GM18907 (cell line): ENCODE results near the gene UGT2A1.

Source experiments
- ATAC-seq: cut with Tn5 transposase; IDR thresholded peaks from one replicate; pipeline ENCODE4 v1.9.1; 2021; ENCODE audit warnings: mild to moderate bottlenecking, moderate library complexity; ENCODE audit not compliant: unreplicated experiment

UGT2A1 gene

DNA sequence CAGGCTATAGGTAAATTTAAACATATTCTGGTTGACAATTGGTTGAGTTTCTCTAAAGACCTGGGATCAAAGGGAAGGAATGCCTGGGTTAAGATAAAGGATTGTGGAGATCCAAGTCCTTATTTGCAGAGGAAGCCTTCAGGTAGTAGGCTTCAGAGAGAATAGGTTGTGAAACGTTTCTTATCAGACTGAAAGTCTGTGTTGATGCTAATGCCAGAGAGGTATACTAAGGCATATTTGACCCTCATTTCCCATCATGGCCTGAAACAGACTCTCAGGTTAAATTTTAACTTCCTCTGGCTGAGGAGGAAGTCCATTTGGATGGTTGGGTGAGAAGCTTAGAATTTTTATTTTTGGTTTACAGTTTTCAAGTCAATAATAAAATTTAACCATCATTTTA, 61.7 kb downstream of the UGT2A1 start:
- no peak for ATAC-seq

DNA sequence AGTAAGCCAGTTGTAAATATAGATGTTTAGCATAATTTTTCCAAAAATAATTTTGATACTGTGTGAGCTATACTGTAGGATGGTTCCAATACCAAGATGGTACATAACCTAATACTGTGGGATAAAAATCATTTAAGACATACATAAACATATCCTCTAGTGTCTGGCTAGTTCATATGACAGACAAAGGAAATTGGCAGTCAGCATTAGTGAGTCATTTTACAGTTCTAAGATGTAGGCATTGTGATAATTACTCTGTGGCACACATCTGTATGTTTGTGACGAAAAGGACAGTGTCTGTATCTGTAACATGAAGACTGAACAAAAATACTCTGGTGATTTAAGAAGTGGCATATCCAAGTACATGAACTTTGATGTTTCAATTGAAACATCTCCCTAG, 63.2 kb downstream of the UGT2A1 start:
- ATAC-seq, result no peak

- no peak for ATAC-seq
These were observed 68.9 kb downstream of the UGT2A1 start for GRCh38 chr4:69584135-69584534.

- ATAC-seq, result no peak
These were observed 69.5 kb downstream of the UGT2A1 start for GRCh38 chr4:69583543-69583942.

GRCh38 chr4:69577245-69577644, 75.8 kb downstream of the UGT2A1 start:
- ATAC-seq, result no peak

- no peak for ATAC-seq
These were observed 76.7 kb downstream of the UGT2A1 start for GRCh38 chr4:69576251-69576877.

- no peak for ATAC-seq
These were observed 84.3 kb downstream of the UGT2A1 start for GRCh38 chr4:69568787-69569186.

- ATAC-seq, result no peak
These were observed 89.6 kb downstream of the UGT2A1 start for GRCh38 chr4:69563424-69563823.

GRCh38 chr4:69549651-69550050, 103.4 kb downstream of the UGT2A1 start:
- ATAC-seq, result no peak

DNA sequence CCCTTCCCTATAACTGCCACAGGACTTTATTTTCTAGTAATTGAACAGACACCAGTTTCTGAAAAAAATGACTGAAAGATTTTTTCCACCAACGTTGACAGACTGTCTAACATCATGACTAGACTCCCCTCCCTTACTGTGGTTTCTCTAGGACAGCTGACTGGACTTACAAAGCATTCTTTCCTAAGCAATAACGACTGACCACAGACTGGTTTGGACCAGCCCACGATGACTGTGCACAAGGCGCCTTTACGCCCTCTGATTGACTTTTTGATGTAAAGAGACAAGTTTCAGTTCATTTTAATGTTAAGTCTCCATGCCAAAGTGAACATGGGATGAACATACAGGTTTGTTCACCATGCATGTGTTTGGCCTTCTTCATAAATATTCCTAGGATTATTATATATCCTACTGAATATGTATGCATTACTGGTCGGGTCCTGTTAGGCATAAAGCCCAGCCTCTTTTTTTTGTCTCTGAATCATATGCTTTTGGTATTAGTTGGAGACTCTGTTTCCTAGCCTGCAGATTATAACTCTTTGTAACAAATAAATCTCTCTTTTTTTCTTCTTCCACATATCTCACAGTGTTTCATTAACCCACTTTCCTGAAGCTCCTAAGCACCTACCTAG, 106.8 kb downstream of the UGT2A1 start:
- ATAC-seq, result no peak
